GM11168 (cell line): Measurements from ENCODE around the gene LZTR1.

Source experiments
- in situ Hi-C: fragments of 300-500 bp; cut with MboI; formaldehyde crosslinking; loops from one replicate; pipeline ENCODE4 v1.12.0; 2022; ENCODE audit warnings: low sequenced_read_pairs; ENCODE audit not compliant: unreplicated experiment

Gene LZTR1

GRCh38 chr22:20949698-20950183 is 32.4 kb upstream of the LZTR1 start:
- in situ Hi-C loops = no loop called here

DNA sequence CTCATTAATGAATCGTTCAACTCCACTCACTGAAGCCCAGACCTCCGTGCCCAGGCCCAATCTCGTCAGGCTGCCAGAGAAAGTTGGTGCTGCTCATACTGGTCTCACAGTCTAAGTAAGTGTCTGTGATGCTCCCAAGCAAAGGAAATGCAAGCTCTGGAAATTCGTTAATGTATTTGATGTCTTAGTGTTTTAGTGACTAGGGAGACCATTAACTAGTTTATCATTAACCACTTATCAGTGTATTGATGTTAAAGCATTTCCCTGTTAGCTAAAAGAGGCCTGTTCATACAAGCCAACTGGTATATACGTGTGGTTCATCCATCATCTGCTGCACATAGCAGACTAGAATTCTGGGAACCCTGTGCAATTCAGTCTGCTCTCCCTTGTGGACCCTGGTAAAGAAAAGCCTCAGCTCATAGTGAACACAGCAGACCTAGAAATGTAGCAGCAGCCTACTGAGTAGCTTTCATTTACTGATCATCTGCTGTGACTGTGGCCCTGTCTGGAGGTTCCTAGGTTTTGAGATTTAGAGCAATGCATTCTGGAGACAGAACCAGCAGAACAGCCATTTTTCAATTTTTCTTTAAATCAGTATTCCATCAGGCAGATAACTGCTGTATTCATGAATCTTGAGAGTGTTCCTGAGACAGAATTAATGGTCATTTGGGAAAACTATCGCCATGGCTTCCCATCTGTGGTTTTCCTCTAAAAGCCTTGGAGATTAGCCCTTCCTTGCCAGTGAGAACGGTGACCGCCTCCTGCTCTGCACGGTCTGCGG is 30.8 kb upstream of the LZTR1 start:
- in situ Hi-C loops = no loop called here

- in situ Hi-C loops = no loop called here
Measured at GRCh38 chr22:20951932-20952380, 30.1 kb upstream of the LZTR1 start.

- in situ Hi-C loops = no loop called here
Measured at GRCh38 chr22:20952544-20953341, 29.4 kb upstream of the LZTR1 start.

- in situ Hi-C loops = no loop called here
Measured at GRCh38 chr22:20953342-20953608, 28.8 kb upstream of the LZTR1 start.

GRCh38 chr22:20953668-20954500 is 28.2 kb upstream of the LZTR1 start:
- in situ Hi-C loops = no loop called here

DNA sequence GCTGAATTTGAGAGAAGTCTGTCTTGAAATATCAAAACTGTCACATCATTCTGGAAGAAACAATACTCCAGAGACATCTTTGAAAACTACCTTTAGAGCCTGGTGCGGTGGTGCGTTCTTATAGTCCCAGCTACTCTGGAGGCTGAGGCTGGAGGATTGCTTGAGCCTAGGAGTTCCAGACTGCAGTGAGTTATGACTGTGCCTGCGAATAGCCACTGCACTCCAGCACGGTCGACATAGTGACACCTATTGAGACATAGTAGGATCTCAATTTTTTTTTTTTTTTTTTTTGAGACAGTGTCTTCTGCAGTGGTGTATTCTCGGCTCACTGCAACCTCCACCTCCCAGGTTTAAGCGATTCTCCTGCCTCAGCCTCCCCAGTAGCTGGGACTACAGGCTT is 26.5 kb upstream of the LZTR1 start:
- in situ Hi-C loops = no loop called here

- in situ Hi-C loops = no loop called here
Measured at GRCh38 chr22:20956258-20957101, 25.6 kb upstream of the LZTR1 start.

DNA sequence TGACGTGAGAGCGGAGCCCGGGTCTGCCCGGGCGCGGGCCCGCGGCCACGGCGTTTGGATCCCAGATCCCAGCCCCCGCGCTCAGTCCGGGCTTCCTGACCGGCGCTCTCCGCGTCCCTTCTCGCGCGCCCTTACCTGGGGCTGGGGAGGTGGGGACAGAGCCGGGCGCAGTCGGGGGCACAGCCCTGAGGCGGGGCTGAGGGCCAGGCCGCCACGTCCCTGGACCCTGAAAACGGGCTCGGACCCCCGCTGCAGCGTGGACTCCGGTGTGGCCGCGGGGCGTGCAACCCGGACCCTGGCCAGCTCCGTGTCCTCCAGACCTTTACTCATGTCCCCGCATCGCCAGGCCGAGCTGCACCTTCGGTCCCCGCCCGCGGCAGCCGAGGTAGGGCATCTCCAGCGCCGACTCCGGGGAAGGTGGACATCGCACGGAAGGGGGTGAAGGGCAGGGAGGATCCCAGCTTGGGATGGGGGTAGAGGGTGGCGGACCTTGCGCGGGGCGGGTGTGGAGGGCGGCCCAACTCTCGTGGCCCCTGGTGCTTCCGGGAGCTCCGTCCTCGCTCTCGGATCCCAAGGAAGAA is 24.9 kb upstream of the LZTR1 start:
- in situ Hi-C loops = no loop called here

DNA sequence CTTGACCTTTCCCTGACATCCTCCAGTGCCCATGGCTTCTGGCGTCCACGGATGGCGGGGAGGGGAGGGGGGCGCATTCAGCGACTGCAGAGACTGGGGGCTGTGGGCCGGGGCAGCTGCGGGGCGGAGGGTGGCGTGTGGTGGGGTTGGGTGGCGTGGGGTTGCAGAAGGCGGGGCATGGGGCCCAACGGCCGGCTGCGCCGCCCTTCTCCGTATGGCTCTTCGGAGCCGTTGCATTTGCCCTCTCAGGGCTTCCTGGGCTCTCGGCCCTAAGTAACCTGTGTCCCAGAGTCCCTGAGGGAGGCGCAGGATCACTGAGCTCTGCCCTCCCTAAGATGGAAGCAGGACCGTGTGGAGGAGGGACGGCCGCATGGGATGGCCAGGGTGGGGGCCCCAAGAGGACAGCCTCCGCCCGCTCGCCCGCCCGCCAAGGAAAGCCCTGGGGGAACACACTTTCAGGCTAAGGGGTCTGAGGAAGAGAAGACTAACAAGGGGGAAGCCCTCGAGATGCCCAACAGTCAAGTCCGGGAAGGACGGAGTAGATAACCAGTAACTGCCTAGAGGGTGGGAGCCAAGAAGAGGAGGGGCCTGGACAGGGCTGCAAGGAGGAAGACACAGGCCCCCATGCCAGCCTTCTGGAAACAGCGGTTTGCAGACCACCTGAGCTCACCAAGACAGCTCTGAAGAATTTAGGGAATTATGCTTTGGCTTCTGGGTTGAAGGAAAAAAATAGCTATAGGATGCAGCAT is 24.2 kb upstream of the LZTR1 start:
- in situ Hi-C loops = no loop called here

DNA sequence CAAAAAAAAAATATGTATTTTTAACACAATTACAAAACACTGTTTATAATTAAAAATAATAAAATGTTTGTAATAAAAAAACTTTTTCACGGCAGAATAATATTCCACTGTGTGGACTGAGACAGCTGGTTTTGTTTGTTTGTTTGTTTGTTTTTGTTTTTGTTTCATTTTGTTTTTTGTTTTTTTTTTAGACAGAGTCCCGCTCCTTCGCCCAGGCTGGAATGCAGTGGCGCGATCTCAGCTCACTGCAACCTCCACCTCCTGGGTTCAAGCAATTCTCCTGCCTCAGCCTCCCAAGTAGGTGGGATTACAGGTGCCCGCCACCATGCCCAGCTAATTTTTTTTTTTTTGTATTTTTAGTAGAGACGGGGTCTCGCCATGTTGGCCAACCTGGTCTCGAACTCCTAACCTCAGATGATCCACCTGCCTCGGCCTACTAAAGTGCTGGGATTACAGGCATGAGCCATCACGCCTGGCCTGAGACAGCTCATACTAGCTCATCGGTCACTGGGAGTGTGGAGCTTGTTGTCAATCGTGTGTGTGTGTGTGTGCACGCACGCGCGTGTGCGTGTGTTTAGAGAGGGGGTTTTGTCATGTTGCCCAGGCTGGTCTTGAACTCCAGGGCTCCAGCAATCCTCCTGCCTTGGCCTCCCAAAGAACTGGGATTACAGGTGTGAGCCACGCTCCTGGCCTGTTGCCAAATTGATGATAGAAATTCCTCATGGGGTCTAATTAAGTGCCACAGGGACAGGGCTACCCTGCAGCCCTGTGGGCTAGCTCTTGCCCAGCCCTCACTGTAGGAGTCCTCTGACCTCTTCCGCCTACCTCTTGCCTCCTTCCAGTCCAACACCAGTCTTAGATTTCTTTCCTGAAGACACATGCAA is 22.3 kb upstream of the LZTR1 start:
- in situ Hi-C loops = no loop called here

DNA sequence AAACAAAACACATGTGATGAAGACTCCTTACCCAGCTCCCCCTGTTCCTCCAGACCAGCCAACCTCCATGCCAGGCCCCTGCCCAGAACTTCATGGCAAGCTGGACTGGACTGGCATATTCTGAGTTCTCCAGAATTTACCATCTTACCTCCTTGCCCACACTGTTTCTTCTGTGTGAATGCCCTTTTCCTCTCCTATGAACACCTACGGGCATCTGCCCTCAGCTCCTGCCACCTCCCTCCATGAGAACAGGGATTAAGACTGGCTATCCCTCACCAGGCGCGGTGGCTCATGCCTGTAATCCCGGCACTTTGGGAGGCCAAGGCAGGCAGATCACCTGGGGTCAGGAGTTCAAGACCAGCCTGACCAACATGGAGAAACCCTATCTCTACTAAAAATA is 21.5 kb upstream of the LZTR1 start:
- in situ Hi-C loops = no loop called here

- in situ Hi-C loops = no loop called here
Measured at GRCh38 chr22:20962491-20962945, 19.6 kb upstream of the LZTR1 start.

DNA sequence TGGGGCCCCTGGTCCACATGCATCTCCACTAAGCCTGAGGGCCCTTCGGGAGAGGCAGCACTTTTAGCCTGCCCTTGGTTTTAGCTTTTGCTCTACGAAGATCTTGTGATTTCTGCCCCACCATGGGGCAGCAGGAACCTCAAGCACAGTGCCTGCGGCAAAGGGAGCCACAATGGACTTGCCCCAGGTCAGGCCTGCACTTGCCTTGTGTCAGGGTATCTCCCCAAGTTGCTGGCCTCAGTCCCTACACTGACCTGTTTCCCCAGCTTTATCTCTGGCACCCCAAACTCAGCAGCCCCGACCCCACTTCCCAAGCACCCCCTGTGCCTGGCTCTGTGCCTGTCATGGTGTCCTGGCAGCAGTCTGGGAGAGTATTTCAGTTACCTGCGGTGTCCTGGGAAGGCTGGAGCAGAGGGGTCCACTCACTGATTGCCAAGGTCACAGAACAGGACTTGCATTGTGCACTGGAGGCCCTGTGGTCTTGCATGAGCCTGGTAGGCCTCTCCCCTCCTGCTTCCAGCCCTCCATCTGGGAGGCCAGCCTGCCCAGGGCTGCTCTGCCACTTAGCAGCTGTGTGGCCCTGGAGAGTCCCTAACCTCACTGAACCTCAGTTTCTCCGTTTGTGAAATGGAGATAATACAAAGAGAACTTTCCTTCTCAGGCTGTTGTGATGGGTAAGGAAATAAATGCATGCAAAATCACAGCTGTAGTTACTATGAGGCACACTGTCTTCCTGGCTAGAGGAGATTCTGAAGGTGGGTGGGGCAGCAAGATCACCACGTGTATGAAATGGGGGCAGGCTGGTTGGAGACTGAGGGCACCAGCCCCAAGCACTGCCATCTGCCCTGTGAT is 18.7 kb upstream of the LZTR1 start:
- in situ Hi-C loops = no loop called here

DNA sequence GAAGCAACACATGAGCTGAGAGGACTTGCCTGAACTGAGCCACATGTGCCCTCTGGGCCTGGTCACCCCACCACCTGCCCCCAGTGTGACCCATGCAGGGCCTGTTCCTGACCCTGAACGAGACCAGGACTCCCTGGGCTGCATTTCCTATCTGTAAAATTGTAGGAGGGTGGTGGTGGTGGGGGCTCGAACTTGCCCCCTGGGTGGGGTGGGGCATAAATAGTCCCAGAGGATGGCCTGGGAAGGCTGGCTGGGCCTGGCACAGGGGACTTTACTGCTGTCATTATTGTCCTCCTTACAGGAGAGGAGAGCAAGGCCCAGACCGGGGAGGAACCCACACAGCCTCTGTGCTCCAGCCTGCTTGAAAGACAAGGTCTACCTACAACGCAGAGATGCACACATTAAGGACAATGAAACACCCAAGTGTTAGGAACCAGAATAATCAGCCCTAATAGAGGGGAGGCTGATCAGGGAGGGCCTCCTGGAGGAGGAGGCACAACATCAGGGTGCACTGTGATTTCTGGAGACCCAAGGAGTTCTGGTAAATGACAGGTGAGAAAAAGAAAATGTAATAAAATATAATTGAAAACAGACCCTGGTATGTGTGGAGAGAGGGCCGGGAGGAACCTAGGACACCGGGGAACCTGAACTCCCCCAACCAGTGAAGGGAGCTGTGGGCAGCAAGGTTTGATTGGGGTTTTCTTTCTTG is 17.9 kb upstream of the LZTR1 start:
- in situ Hi-C loops = no loop called here

DNA sequence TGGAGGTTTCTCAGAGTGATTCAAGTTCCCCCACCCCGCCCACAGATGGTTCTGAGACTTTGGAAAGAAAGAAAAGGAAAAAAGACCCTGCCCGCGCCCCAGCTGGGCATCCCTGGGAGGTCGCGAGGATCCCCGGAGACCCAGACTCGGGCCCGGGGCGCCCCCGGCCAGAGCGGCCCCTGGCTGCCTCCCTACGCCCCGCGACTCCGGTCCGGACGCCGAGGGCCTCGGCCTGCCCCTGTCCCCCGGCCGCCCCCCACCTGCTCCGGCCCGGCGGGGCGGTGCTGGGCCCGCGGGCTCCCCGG is 17.3 kb upstream of the LZTR1 start:
- in situ Hi-C loops = no loop called here
